ENCODE data around the gene TSPAN17. TPM values are rescaled to one million over a fixed set of nuclear protein-coding genes. Genes with fewer than 3 reads are reported as not detected.

TSPAN17 gene
- total RNA-seq, 2 donors from 2014 or later = 30.5 to 36.1 TPM

DNA sequence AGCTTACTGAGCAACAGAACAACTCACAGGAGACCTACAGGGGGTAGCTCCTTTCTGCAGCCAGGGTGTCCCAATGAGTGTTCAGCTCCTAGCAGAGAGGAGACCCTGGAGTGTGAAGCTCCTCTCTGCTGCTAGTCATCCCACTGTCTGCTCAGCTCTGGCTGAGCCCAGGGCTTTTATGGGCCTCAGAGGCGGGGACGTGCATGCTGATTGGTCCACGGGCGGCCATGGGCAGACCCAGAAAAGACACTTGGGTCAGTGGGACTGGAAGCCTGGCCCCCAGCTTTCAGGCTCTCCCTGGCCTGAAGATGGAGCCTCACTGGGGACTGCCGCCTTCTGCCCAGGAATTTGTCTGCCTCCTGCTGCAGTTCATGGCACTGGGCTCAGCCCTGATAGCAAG, 40.6 kb downstream of the TSPAN17 start:
- Histone ChIP-seq H3K4me3 (no peak overlapping the region), H3K27ac (no peak overlapping the region), H3K9ac (ENCODE audit: low read depth in 2 of 2, low read length in 2 of 2) (no peak overlapping the region), H3K27me3 (no peaks in the 10 kb centered on the region), H3K4me1 (peaks cover 4% of the 10 kb centered on the region), H3K9me3 (no peaks in the 10 kb centered on the region), H3K36me3 (no peaks in the 10 kb centered on the region)
- TF ChIP-seq CTCF (IDR thresholded peaks at IDR 0.05) = no peak
- intact Hi-C loops (cut with DNase I) = no loop called here
- no peak for DNase-seq

DNA sequence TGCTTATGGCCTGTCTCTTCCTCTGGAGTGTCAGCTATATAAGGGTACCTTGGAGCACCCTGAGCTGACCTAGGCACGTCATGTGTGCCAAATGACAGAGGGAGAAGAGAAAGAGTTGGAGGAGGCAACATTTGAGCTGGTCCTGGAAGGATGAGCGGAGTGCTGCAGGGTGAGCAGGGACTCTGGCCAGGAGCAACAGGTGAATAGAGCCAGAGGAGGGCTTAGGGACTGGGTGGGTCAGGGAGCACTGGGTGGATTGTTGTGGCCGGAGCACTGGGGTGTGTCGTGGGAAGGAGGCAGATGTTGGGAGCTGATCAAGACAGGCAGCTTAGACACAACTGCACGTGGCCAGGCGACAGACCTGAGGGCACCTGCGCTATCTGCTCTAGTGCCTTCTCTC, 43.6 kb downstream of the TSPAN17 start:
- no peaks in the 10 kb centered on the region for H3K9me3 ChIP-seq
- H3K27ac ChIP-seq = no peak overlapping the region
- no peak overlapping the region for H3K4me3 ChIP-seq
- H3K9ac ChIP-seq (ENCODE audit: low read depth in 2 of 2, low read length in 2 of 2) = no peak overlapping the region
- H3K36me3 ChIP-seq = no peaks in the 10 kb centered on the region
- intact Hi-C loops (cut with DNase I) = no loop called here
- no peaks in the 10 kb centered on the region for H3K27me3 ChIP-seq
- TF ChIP-seq CTCF (IDR thresholded peaks at IDR 0.05) = no peak
- peaks cover 8% of the 10 kb centered on the region for H3K4me1 ChIP-seq
- no peak for DNase-seq

DNA sequence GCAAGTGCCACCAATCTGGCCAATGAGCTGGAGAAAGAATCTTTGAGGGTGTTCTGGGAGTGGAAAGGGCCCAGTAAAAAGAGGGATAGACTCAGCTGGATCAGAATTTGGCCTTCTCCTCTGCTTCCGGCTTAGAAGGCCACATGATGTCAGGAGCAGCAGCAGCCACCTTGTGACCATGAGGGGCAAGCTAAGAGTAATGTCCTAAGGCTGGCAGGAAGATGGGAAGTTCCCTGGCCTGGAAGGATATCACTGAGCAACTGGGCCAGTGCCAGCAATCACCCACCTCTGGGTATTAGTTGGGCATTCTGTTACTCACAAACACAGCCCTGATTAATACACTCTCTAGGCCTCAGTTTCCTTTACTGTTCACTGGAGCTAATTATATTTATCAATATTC, 44.2 kb downstream of the TSPAN17 start:
- peaks cover 8% of the 10 kb centered on the region for H3K4me1 ChIP-seq
- no peak overlapping the region for H3K27ac ChIP-seq
- no peaks in the 10 kb centered on the region for H3K27me3 ChIP-seq
- intact Hi-C loops (cut with DNase I) = no loop called here
- no peaks in the 10 kb centered on the region for H3K36me3 ChIP-seq
- H3K9me3 ChIP-seq = no peaks in the 10 kb centered on the region
- no peak overlapping the region for H3K4me3 ChIP-seq
- no peak for DNase-seq
- H3K9ac ChIP-seq (ENCODE audit: low read depth in 2 of 2, low read length in 2 of 2) = no peak overlapping the region
- TF ChIP-seq CTCF (IDR thresholded peaks at IDR 0.05) = no peak

DNA sequence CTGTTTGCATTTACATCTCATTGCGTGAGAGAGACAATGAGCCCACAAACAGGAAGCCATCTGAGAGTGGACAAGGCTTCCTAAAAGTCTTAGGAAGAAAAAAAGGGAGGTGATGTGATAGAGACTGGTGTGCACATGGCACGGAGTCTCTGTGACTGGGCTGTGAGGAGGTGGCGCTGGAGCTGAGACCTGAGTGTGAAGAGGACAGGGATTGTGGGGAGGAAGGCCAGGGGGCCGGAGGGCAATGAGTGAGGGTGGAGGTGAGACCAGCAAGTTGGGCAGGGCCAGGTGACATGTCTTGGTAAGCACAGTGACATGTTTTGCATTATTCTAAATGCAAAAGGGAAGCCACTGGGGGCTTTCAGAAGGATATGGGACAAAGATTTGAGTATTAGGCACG, 45.0 kb downstream of the TSPAN17 start:
- peak; percentile 22 for DNase-seq
- H3K9me3 ChIP-seq = no peaks in the 10 kb centered on the region
- TF ChIP-seq CTCF (IDR thresholded peaks at IDR 0.05) = no peak
- intact Hi-C loops (cut with DNase I) = no loop called here
- H3K36me3 ChIP-seq = no peaks in the 10 kb centered on the region
- no peaks in the 10 kb centered on the region for H3K27me3 ChIP-seq
- peak overlapping the region in 1 of 2 donors; percentile 61 for H3K9ac ChIP-seq (ENCODE audit: low read depth in 2 of 2, low read length in 2 of 2)
- H3K4me1 ChIP-seq = peaks cover 8% of the 10 kb centered on the region
- no peak overlapping the region for H3K4me3 ChIP-seq
- H3K27ac ChIP-seq = no peak overlapping the region

- H3K9me3 ChIP-seq = no peaks in the 10 kb centered on the region
- H3K4me3 ChIP-seq = no peak overlapping the region
- H3K4me1 ChIP-seq = peaks cover 8% of the 10 kb centered on the region
- intact Hi-C loops (cut with DNase I) = no loop called here
- no peak for TF ChIP-seq CTCF (IDR thresholded peaks at IDR 0.05)
- peak; percentile 57 for DNase-seq
- no peak overlapping the region for H3K27ac ChIP-seq
- H3K27me3 ChIP-seq = no peaks in the 10 kb centered on the region
- H3K9ac ChIP-seq (ENCODE audit: low read depth in 2 of 2, low read length in 2 of 2) = peak overlapping the region in 1 of 2 donors; percentile 61
- H3K36me3 ChIP-seq = no peaks in the 10 kb centered on the region
These were observed 45.7 kb downstream of the TSPAN17 start for GRCh38 chr5:176692839-176693476.

All from colonic mucosa (tissue), 4 donors.